Measurements from ENCODE around the gene NF1.

The NF1 gene

GRCh38 chr17:31349454-31349853, 254.7 kb downstream of the NF1 start:
- Histone ChIP-seq H3K4me3 (ENCODE audit: low read depth, low read length) (no peak overlapping the region), H3K9me3 (ENCODE audit: control insufficient read depth, insufficient read depth, low read depth, low read length) (no peaks in the 10 kb centered on the region), H3K4me1 (ENCODE audit: control insufficient read depth, insufficient read depth, low read length) (peaks cover 9% of the 10 kb centered on the region), H3K36me3 (ENCODE audit: control insufficient read depth in 2 of 2, insufficient read depth in 1 of 2, low read length in 2 of 2) (peaks cover 39 to 41% of the 10 kb centered on the region in 2 experiments), H3K27ac (ENCODE audit: extremely low read depth, low read depth, low read length) (no peak overlapping the region)
- ChIA-PET CTCF (no interaction called here), POLR2A (interaction anchor here (0.6 kb wide), 1 partner anchor 348 kb away, joined by 3 read pairs; no protein-coding TSS in a partner anchor)
- TF ChIP-seq ZSCAN4 (tag by site-specific recombination; IDR thresholded peaks at IDR 0.05) (no peak), EGR2 (tag by site-specific recombination; IDR thresholded peaks at IDR 0.05; ENCODE audit: low read depth) (no peak), ZBTB11 (tag by site-specific recombination; conservative IDR thresholded peaks at IDR 0.05; ENCODE audit: low read depth) (no peak), KLF1 (tag by site-specific recombination; IDR thresholded peaks at IDR 0.05) (no peak), ZBTB1 (tag by site-specific recombination; IDR thresholded peaks at IDR 0.05) (no peak), ZNF132 (tag by site-specific recombination; IDR thresholded peaks at IDR 0.05; ENCODE audit: borderline replicate concordance) (no peak), TRIM28 (IDR thresholded peaks at IDR 0.05; ENCODE audit: borderline replicate concordance, low read length) (no peak), ZBTB20 (tag by site-specific recombination; IDR thresholded peaks at IDR 0.05) (no peak), ZNF248 (tag by site-specific recombination; IDR thresholded peaks at IDR 0.05) (no peak), ZNF610 (tag by site-specific recombination; IDR thresholded peaks at IDR 0.05; ENCODE audit: borderline replicate concordance) (no peak), ZNF837 (tag by site-specific recombination; IDR thresholded peaks at IDR 0.05) (no peak), ZNF561 (tag by site-specific recombination; IDR thresholded peaks at IDR 0.05; ENCODE audit: borderline replicate concordance) (no peak), GLIS2 (tag by site-specific recombination; IDR thresholded peaks at IDR 0.05) (no peak), ZNF221 (tag by site-specific recombination; IDR thresholded peaks at IDR 0.05; ENCODE audit: borderline replicate concordance) (no peak)

- CTCF ChIA-PET, result no interaction called here
- Histone ChIP-seq H3K27ac (ENCODE audit: extremely low read depth, low read depth, low read length) (no peak overlapping the region), H3K36me3 (ENCODE audit: control insufficient read depth in 2 of 2, insufficient read depth in 1 of 2, low read length in 2 of 2) (peaks cover 58 to 66% of the 10 kb centered on the region in 2 experiments)
Measured at GRCh38 chr17:31355935-31356334, 261.2 kb downstream of the NF1 start.

GRCh38 chr17:31357091-31357490, 262.3 kb downstream of the NF1 start:
- Histone ChIP-seq H3K9me3 (ENCODE audit: control insufficient read depth, insufficient read depth, low read depth, low read length) (no peaks in the 10 kb centered on the region), H3K4me3 (ENCODE audit: low read depth, low read length) (no peak overlapping the region), H3K4me1 (ENCODE audit: control insufficient read depth, insufficient read depth, low read length) (no peaks in the 10 kb centered on the region), H3K27ac (ENCODE audit: extremely low read depth, low read depth, low read length) (no peak overlapping the region), H3K36me3 (ENCODE audit: control insufficient read depth in 2 of 2, insufficient read depth in 1 of 2, low read length in 2 of 2) (peaks cover 57 to 70% of the 10 kb centered on the region in 2 experiments)
- POLR2A ChIA-PET, result no interaction called here
- CTCF ChIA-PET, result no interaction called here
- TF ChIP-seq ZNF561 (tag by site-specific recombination; IDR thresholded peaks at IDR 0.05; ENCODE audit: borderline replicate concordance) (no peak), ZNF23 (tag by site-specific recombination; IDR thresholded peaks at IDR 0.05; ENCODE audit: borderline replicate concordance) (no peak), ZNF701 (tag by site-specific recombination; IDR thresholded peaks at IDR 0.05) (no peak), ZIC2 (tag by site-specific recombination; IDR thresholded peaks at IDR 0.05) (no peak), ZNF157 (tag by site-specific recombination; IDR thresholded peaks at IDR 0.05) (no peak), ZNF426 (tag by site-specific recombination; IDR thresholded peaks at IDR 0.05) (no peak)

More at GRCh38 chr17:31355935-31356334, 261.2 kb downstream of the NF1 start:
- TF ChIP-seq KLF8 (tag by site-specific recombination; IDR thresholded peaks at IDR 0.05), result no peak
- TF ChIP-seq ZNF548 (tag by site-specific recombination; IDR thresholded peaks at IDR 0.05), result no peak
- no peak for TF ChIP-seq ZNF221 (tag by site-specific recombination; IDR thresholded peaks at IDR 0.05; ENCODE audit: borderline replicate concordance)
- H3K4me3 ChIP-seq (ENCODE audit: low read depth, low read length), result no peak overlapping the region
- H3K4me1 ChIP-seq (ENCODE audit: control insufficient read depth, insufficient read depth, low read length), result no peaks in the 10 kb centered on the region
- no peaks in the 10 kb centered on the region for H3K9me3 ChIP-seq (ENCODE audit: control insufficient read depth, insufficient read depth, low read depth, low read length)
- POLR2A ChIA-PET, result interaction anchor here (0.6 kb wide), 1 partner anchor 43 kb away, joined by 4 read pairs; no protein-coding TSS in a partner anchor

All from HEK293 (cell line).